GM18867 (cell line): ENCODE results near the gene NPAS2.

Experiments used
- ATAC-seq: cut with Tn5 transposase; IDR thresholded peaks from one replicate; pipeline ENCODE4 v1.9.1; 2021; ENCODE audit warnings: mild to moderate bottlenecking, moderate library complexity; ENCODE audit not compliant: unreplicated experiment

Gene NPAS2

DNA sequence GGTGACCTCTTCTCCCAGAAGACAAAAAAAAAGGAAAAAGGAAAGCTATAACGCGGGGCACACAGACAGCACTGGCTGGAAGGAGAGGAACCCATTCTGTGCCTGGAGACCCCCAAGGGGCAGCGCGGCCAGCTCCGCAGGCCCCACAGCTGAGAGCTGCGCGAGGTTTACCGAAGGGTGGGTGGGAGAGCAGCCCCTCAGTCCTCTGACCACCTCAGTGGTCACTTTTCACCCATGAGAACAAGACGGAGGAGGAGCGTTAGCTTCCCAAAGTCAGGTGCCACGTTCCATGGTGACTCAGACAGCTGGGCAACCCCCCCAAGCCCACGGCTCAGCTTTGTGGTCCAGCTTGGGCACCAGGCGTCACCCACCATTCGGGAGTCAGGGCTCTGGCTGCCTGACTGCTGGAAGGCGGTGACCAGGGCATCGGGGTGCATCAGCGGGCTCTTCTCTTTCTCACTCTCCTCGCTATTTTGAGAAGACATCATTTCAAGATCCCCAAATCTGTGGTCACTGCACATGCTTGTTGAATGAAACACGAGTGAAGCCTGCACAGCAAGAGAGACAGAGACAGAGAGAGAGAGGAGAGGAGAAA lies 217.3 kb downstream of the NPAS2 start:
- ATAC-seq, result no peak

DNA sequence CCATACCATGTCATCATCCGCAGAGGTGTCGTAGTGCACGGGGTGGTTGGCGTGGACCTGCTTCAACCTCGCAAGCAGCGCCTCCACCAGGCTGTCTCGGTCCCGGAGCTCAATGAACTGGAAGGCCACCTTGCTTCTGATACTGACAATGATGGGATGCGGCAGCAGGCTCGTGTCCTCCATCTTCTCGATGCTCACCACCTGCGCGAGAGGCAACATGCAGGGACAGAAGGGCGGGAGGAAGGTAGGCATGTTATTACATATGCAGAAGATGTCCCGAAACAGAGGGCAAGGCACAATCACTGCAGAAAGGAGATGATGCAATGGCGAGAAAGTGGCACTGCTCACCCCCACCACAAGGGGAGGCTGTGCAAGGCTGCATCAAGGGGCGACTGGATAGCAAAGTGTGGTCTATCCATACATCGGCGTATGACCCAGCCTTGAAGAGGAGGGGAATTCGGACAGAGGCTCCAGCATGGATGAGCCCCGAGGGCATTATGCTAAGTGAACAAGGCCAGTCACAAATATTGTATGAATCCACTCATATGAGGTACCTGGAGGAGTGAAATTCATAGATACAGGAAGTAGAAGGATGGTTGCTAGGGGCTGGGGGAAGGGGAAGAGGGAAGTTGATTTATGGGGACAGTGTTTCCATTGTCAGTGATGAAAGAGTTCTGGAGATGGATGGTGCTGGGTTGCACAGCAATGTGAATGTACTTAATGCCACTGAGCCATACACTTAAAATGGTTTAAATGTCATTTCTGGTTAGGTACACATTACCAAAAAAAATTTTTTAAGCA lies 218.7 kb downstream of the NPAS2 start:
- ATAC-seq, result peak; percentile 41

DNA sequence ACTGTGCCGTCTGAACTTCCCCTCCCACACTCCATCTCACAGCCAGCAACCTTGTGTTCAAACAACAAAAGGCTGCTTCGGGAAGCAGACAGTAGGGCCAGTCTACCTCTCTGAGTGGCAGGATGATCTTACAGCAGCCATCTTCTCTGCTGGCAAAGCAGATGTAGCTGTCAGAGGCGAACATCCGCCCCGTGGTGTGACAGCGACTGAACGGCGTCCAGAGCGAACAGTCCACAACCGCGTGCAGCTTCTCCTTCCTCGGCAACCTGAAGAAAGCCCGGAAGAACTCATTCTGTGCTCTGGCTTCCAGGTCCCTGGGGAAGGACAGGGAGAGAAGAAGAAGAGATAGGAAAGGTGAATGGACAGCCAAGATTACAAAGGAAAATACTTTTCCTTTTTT lies 220.1 kb downstream of the NPAS2 start:
- ATAC-seq, result no peak

DNA sequence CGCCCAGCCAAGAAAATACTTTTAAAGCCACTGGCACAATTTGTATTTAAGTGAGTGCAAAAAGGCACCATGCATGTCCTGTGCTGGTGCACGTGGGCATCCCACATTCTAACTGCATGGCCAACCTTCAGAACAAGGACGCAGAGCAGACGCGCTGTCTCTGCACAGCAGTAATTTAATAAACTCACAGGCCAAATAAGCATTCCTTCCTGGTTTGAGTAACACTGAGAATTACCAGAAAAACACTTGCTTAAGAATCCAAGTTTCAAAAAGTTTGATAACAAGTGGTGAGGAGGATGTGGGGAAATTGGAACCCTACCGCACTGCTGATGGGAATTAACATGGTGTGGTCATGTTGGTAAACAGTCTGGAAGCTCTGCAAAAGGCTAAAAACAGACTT lies 220.8 kb downstream of the NPAS2 start:
- no peak for ATAC-seq

GRCh38 chr2:101041413-101041812 lies 221.5 kb downstream of the NPAS2 start:
- ATAC-seq, result no peak

DNA sequence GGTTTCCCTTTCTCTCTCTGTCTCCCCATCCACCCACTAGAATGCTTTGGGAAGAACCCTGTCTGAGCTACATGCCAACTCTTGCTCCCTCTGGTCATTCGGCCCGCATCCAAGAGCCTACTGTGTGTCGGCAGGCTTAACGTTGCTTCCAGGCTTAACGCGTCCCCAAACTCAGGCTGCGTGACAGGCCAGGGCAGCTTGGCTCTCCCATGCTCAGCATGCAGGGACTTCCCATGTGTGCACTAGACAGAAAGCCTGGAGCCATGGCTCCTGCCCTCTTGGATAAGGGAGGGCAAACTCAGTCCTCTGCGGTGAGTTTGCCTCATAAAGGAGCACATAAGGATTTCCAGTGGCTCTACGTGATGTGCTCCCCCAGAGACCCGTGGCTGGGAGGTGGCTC lies 225.4 kb downstream of the NPAS2 start:
- ATAC-seq, result no peak
